Measurements from ENCODE around the gene MYL7.

MYL7 gene

GRCh38 chr7:44107961-44108767 lies 33.0 kb downstream of the MYL7 start:
- Histone ChIP-seq H4K20me1 (ENCODE audit: control insufficient read depth, insufficient read depth, low read depth, low read length) (no peaks in the 10 kb centered on the region), H3K27me3 (ENCODE audit: control insufficient read depth, low read length) (peaks cover 32% of the 10 kb centered on the region), H3K9me2 (replicated peaks; ENCODE audit: control insufficient read depth, low read length) (no peaks in the 10 kb centered on the region), H3K4me3 (ENCODE audit: low read length) (no peak overlapping the region), H3K36me3 (ENCODE audit: control insufficient read depth, low read length) (no peaks in the 10 kb centered on the region), H3K79me2 (ENCODE audit: control insufficient read depth, low read length) (no peaks in the 10 kb centered on the region), H3K4me1 (ENCODE audit: control insufficient read depth, low read length) (peaks cover 5% of the 10 kb centered on the region; the same call in 1 of the 2 replicates), H3K9me3 (ENCODE audit: control insufficient read depth, insufficient read depth, low read length) (no peaks in the 10 kb centered on the region), H3F3A (ENCODE audit: control insufficient read depth, insufficient read depth) (no peaks in the 10 kb centered on the region), H3K4me2 (ENCODE audit: low read length) (no peak overlapping the region), H3K27ac (ENCODE audit: low read depth, low read length) (no peak overlapping the region)
- TF ChIP-seq CTCF (IDR thresholded peaks at IDR 0.05; ENCODE audit: low read depth, low read length, poor library complexity, severe bottlenecking) (no peak), EZH2phosphoT487 (IDR thresholded peaks at IDR 0.05; ENCODE audit: borderline replicate concordance, low read length) (no peak)

- Histone ChIP-seq H3K4me2 (ENCODE audit: low read length) (no peak overlapping the region), H3F3A (ENCODE audit: control insufficient read depth, insufficient read depth) (peaks cover 2% of the 10 kb centered on the region; the same call in 1 of the 2 replicates), H3K79me2 (ENCODE audit: control insufficient read depth, low read length) (no peaks in the 10 kb centered on the region), H3K9me2 (replicated peaks; ENCODE audit: control insufficient read depth, low read length) (no peaks in the 10 kb centered on the region), H3K9me3 (ENCODE audit: control insufficient read depth, insufficient read depth, low read length) (no peaks in the 10 kb centered on the region), H4K20me1 (ENCODE audit: control insufficient read depth, insufficient read depth, low read depth, low read length) (no peaks in the 10 kb centered on the region), H3K4me3 (ENCODE audit: low read length) (no peak overlapping the region), H3K27me3 (ENCODE audit: control insufficient read depth, low read length) (peaks cover 34% of the 10 kb centered on the region), H3K36me3 (ENCODE audit: control insufficient read depth, low read length) (no peaks in the 10 kb centered on the region), H3K27ac (ENCODE audit: low read depth, low read length) (no peak overlapping the region), H3K4me1 (ENCODE audit: control insufficient read depth, low read length) (peaks cover 5% of the 10 kb centered on the region; the same call in 1 of the 2 replicates)
- no peak for TF ChIP-seq EZH2phosphoT487 (IDR thresholded peaks at IDR 0.05; ENCODE audit: borderline replicate concordance, low read length)
- TF ChIP-seq CTCF (IDR thresholded peaks at IDR 0.05; ENCODE audit: low read depth, low read length, poor library complexity, severe bottlenecking), result no peak
Measured at GRCh38 chr7:44107116-44107960, 33.8 kb downstream of the MYL7 start.

DNA sequence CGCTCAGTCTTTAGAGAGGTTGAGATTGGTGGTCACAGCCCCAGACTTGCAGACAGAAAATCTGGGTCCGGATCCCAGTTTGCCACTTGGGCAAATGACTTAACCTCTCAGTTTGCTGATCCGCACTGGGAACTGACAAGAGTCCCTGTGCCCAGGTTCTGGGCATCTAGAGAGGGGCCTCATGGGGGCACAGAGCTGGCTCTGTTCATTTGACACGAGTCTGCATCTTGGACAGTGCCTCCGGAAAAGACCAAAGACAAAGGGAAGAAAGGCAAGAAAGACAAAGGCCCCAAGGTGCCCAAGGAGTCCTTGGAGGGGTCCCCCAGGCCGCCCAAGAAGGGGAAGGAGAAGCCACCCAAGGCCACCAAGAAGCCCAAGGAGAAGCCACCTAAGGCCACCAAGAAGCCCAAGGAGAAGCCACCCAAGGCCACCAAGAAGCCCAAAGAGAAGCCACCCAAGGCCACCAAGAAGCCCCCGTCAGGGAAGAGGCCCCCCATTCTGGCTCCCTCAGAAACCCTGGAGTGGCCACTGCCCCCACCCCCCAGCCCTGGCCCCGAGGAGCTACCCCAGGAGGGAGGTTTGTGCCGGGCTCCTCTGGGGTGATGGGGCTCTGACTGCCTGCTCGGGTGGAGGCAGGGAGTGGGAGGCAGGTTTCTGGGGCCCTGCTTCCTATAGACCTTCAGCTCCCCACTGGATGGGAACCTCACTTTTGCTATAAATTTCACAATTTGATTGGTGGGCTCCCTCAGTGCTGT lies 34.6 kb downstream of the MYL7 start:
- peaks cover 7% of the 10 kb centered on the region for H3K4me1 ChIP-seq (ENCODE audit: control insufficient read depth, low read length)
- TF ChIP-seq EZH2phosphoT487 (IDR thresholded peaks at IDR 0.05; ENCODE audit: borderline replicate concordance, low read length) (no peak), CTCF (IDR thresholded peaks at IDR 0.05; ENCODE audit: low read depth, low read length, poor library complexity, severe bottlenecking) (no peak)
- H3K9me2 ChIP-seq (replicated peaks; ENCODE audit: control insufficient read depth, low read length), result no peaks in the 10 kb centered on the region
- H4K20me1 ChIP-seq (ENCODE audit: control insufficient read depth, insufficient read depth, low read depth, low read length), result no peaks in the 10 kb centered on the region
- H3K9me3 ChIP-seq (ENCODE audit: control insufficient read depth, insufficient read depth, low read length), result no peaks in the 10 kb centered on the region
- peaks cover 4% of the 10 kb centered on the region; the same call in 1 of the 2 replicates for H3F3A ChIP-seq (ENCODE audit: control insufficient read depth, insufficient read depth)
- peaks cover 34% of the 10 kb centered on the region for H3K27me3 ChIP-seq (ENCODE audit: control insufficient read depth, low read length)
- H3K27ac ChIP-seq (ENCODE audit: low read depth, low read length), result no peak overlapping the region
- no peak overlapping the region for H3K4me3 ChIP-seq (ENCODE audit: low read length)
- no peaks in the 10 kb centered on the region for H3K36me3 ChIP-seq (ENCODE audit: control insufficient read depth, low read length)
- no peak overlapping the region for H3K4me2 ChIP-seq (ENCODE audit: low read length)
- no peaks in the 10 kb centered on the region for H3K79me2 ChIP-seq (ENCODE audit: control insufficient read depth, low read length)

All from DOHH2 (cell line).